ENCODE measurements around the gene TOM1L2. TPM values are rescaled to one million over a fixed set of nuclear protein-coding genes. Genes with fewer than 3 reads are reported as not detected.

TOM1L2 gene
- total RNA-seq, 4 donors from 2014 or later = 15.6 to 85.9 (median 34.9) TPM

- H3K4me1 ChIP-seq = no peaks in the 10 kb centered on the region
- H3K9me3 ChIP-seq = no peaks in the 10 kb centered on the region
- TF ChIP-seq POLR2A (IDR thresholded peaks at IDR 0.05) = no peak
- no peak for TF ChIP-seq CTCF (IDR thresholded peaks at IDR 0.05)
- no peak overlapping the region for H3K27ac ChIP-seq
- no peak overlapping the region for H3K4me3 ChIP-seq
- no peaks in the 10 kb centered on the region for H3K36me3 ChIP-seq
- no peak for DNase-seq
- H3K27me3 ChIP-seq = no peaks in the 10 kb centered on the region
- intact Hi-C loops (cut with DNase I; ENCODE audit: low total_unique reads) = no loop called here
These were observed 83.8 kb downstream of the TOM1L2 start for GRCh38 chr17:17888371-17888770.

- Histone ChIP-seq H3K27me3 (no peaks in the 10 kb centered on the region), H3K36me3 (no peaks in the 10 kb centered on the region), H3K27ac (no peak overlapping the region), H3K9me3 (no peaks in the 10 kb centered on the region), H3K4me1 (no peaks in the 10 kb centered on the region), H3K4me3 (no peak overlapping the region)
- no peak for DNase-seq
- intact Hi-C loops (cut with DNase I; ENCODE audit: low total_unique reads) = no loop called here
- TF ChIP-seq POLR2A (IDR thresholded peaks at IDR 0.05) = no peak
- no peak for TF ChIP-seq CTCF (IDR thresholded peaks at IDR 0.05)
These were observed 84.4 kb downstream of the TOM1L2 start for GRCh38 chr17:17887752-17888304.

GRCh38 chr17:17886726-17887125 is 85.5 kb downstream of the TOM1L2 start:
- Histone ChIP-seq H3K9me3 (no peaks in the 10 kb centered on the region), H3K27me3 (no peaks in the 10 kb centered on the region), H3K27ac (no peak overlapping the region), H3K4me1 (no peaks in the 10 kb centered on the region), H3K4me3 (no peak overlapping the region), H3K36me3 (no peaks in the 10 kb centered on the region)
- intact Hi-C loops (cut with DNase I; ENCODE audit: low total_unique reads) = no loop called here
- DNase-seq = peak; percentile 41 to 53
- TF ChIP-seq CTCF (IDR thresholded peaks at IDR 0.05) (no peak), POLR2A (IDR thresholded peaks at IDR 0.05) (no peak)

- intact Hi-C loops (cut with DNase I; ENCODE audit: low total_unique reads) = no loop called here
- no peak overlapping the region for H3K4me3 ChIP-seq
- H3K4me1 ChIP-seq = no peaks in the 10 kb centered on the region
- H3K27ac ChIP-seq = no peak overlapping the region
- H3K36me3 ChIP-seq = no peaks in the 10 kb centered on the region
- no peaks in the 10 kb centered on the region for H3K27me3 ChIP-seq
- no peaks in the 10 kb centered on the region for H3K9me3 ChIP-seq
- DNase-seq = peak in 1 of 2 donors; percentile 36
- no peak for TF ChIP-seq CTCF (IDR thresholded peaks at IDR 0.05)
These were observed 86.0 kb downstream of the TOM1L2 start for GRCh38 chr17:17886226-17886625.

- Histone ChIP-seq H3K27ac (no peak overlapping the region), H3K9me3 (no peaks in the 10 kb centered on the region), H3K36me3 (no peaks in the 10 kb centered on the region), H3K4me1 (no peaks in the 10 kb centered on the region), H3K27me3 (no peaks in the 10 kb centered on the region), H3K4me3 (no peak overlapping the region)
- DNase-seq = no peak
- intact Hi-C loops (cut with DNase I; ENCODE audit: low total_unique reads) = no loop called here
- TF ChIP-seq POLR2A (IDR thresholded peaks at IDR 0.05) = no peak
- no peak for TF ChIP-seq CTCF (IDR thresholded peaks at IDR 0.05)
These were observed 87.5 kb downstream of the TOM1L2 start for GRCh38 chr17:17884391-17885357.

Data from uterus (tissue), 4 donors.